Endothelial cell of umbilical vein (primary cell): ENCODE measurements around the gene P2RY8. TPM values are rescaled to one million over a fixed set of nuclear protein-coding genes. Genes with fewer than 3 reads are reported as not detected.

Source experiments
- BruUV-seq: library from RNA; stranded (reverse); fragments of 400-500 nt; replicated peaks from 2 replicates; lab custom pipeline; 2021; lab: Mats Ljungman, UMichigan
- CTCF ChIA-PET: fragments of 300-600, 350-600 bp; sonication (Branson Sonifier 250); formaldehyde crosslinking; loops from one replicate; lab custom pipeline; 2021; ENCODE audit warnings: antibody characterized with exemption, inconsistent platforms; lab: Charles Lee
- POLR2A ChIA-PET: fragments of 300-600, 350-600 bp; sonication (Branson Sonifier 250); formaldehyde crosslinking; loops from one replicate; lab custom pipeline; 2021; ENCODE audit warnings: antibody characterized with exemption, inconsistent platforms; lab: Charles Lee
- DNase-seq: peaks from one replicate; pipeline ENCODE4 v3.0.0-alpha.2; 2011; ENCODE audit warnings: low read depth, low spot score
- FAIRE-seq: peaks from 2 replicates; lab custom pipeline; 2011; peaks lifted over from hg19 to GRCh38; lab: Jason Lieb, UNC
- H2AFZ ChIP-seq: 2 replicates; pipeline ENCODE4 v1.6.0; 2012; ENCODE audit warnings: low read depth, low read length, control low read depth, inconsistent platforms
- H3K27ac ChIP-seq: 2 replicates; pipeline ENCODE4 v1.5.1; 2011; ENCODE audit warnings: low read depth, mild to moderate bottlenecking, control low read depth, low read length, moderate library complexity; ENCODE audit not compliant: insufficient read depth
- H3K27me3 ChIP-seq, 2 experiments: 2 replicates each; pipeline versions ENCODE4 v1.6.0 to v1.6.1; 2011; ENCODE audit warnings: low read length in 2 of 2, mixed read lengths in 1 of 2; ENCODE audit not compliant: control insufficient read depth in 2 of 2, insufficient read depth in 2 of 2
- H3K36me3 ChIP-seq, 2 experiments: 2 replicates in 1 of 2; 3 replicates in 1 of 2; pipeline ENCODE4 v1.5.1; 2011; ENCODE audit warnings: low read length in 2 of 2, mild to moderate bottlenecking in 1 of 2, moderate library complexity in 1 of 2; ENCODE audit not compliant: control insufficient read depth in 2 of 2, insufficient read depth in 2 of 2; ENCODE audit errors: extremely low read depth in 1 of 2
- H3K4me1 ChIP-seq: 3 replicates; pipeline ENCODE4 v1.5.1; 2011; ENCODE audit warnings: mild to moderate bottlenecking, low read length; ENCODE audit not compliant: control insufficient read depth, insufficient read depth; ENCODE audit errors: extremely low read depth
- H3K4me2 ChIP-seq: 2 replicates; pipeline ENCODE4 v1.6.1; 2011; ENCODE audit warnings: low read length, control low read depth, mixed read lengths; ENCODE audit not compliant: insufficient read depth
- H3K4me3 ChIP-seq, 3 experiments: fragments of 200-600 bp in 1 of 3; sonication (generic), shearing (Covaris generic) in 1 of 3; replicated peaks in 1 of 3; 2 replicates each; pipeline ENCODE4 v1.5.1; 2011 to 2016; ENCODE audit warnings: control low read depth in 3 of 3, low read length in 3 of 3, mild to moderate bottlenecking in 2 of 3, inconsistent platforms in 1 of 3, low read depth in 1 of 3, moderate library complexity in 1 of 3; ENCODE audit not compliant: insufficient read depth in 1 of 3
- H3K79me2 ChIP-seq: 2 replicates; pipeline ENCODE4 v1.6.0; 2012; ENCODE audit warnings: low read length, inconsistent platforms; ENCODE audit not compliant: control insufficient read depth, insufficient read depth
- H3K9ac ChIP-seq: replicated peaks from 2 replicates; pipeline ENCODE3; 2011; ENCODE audit warnings: low read length, control low read depth; ENCODE audit not compliant: insufficient read depth; ENCODE audit errors: extremely low read depth
- H3K9me1 ChIP-seq: replicated peaks from 3 replicates; pipeline ENCODE4 v1.6.0; 2011; ENCODE audit warnings: mild to moderate bottlenecking, low read length; ENCODE audit not compliant: control insufficient read depth, insufficient read depth; ENCODE audit errors: extremely low read depth
- H3K9me3 ChIP-seq: replicated peaks from 2 replicates; pipeline ENCODE4 v1.5.1; 2012; ENCODE audit warnings: low read length, inconsistent platforms; ENCODE audit not compliant: control insufficient read depth, insufficient read depth
- H4K20me1 ChIP-seq: replicated peaks from 2 replicates; pipeline ENCODE3; 2011; ENCODE audit warnings: mild to moderate bottlenecking, low read length; ENCODE audit not compliant: control insufficient read depth, insufficient read depth; ENCODE audit errors: extremely low read depth
- EZH2 ChIP-seq: IDR thresholded peaks from 2 replicates; pipeline ENCODE4 v1.6.1; 2012; ENCODE audit warnings: borderline replicate concordance, low read depth, mild to moderate bottlenecking, moderate library complexity, low read length, inconsistent platforms; ENCODE audit not compliant: severe bottlenecking
- FOS ChIP-seq: IDR thresholded peaks from 2 replicates; pipeline ENCODE4 v1.6.1; 2011; ENCODE audit warnings: mild to moderate bottlenecking, low read length, moderate library complexity, borderline replicate concordance; ENCODE audit not compliant: insufficient read depth
- GATA2 ChIP-seq: IDR thresholded peaks from 2 replicates; pipeline ENCODE4 v1.7.0; 2011; ENCODE audit warnings: low read depth, mild to moderate bottlenecking, moderate library complexity, mixed read lengths, low read length; ENCODE audit not compliant: insufficient read length, insufficient read depth
- JUN ChIP-seq: IDR thresholded peaks from 2 replicates; pipeline ENCODE4 v1.6.1; 2011; ENCODE audit warnings: borderline replicate concordance, low read depth; ENCODE audit not compliant: insufficient read length, insufficient read depth
- MYC ChIP-seq: IDR thresholded peaks from one replicate; pipeline ENCODE4 v1.6.1; 2011; ENCODE audit warnings: mild to moderate bottlenecking, low read depth, low read length
- POLR2A ChIP-seq: IDR thresholded peaks from 2 replicates; pipeline ENCODE4 v1.6.1; 2012; ENCODE audit warnings: low read depth, mild to moderate bottlenecking, control low read depth, low read length
- POLR2AphosphoS5 ChIP-seq: IDR thresholded peaks from 2 replicates; pipeline ENCODE4 v1.6.1; 2012; ENCODE audit warnings: low read depth, mild to moderate bottlenecking, control low read depth, low read length, moderate library complexity; ENCODE audit not compliant: insufficient read depth
- dilution Hi-C: fragments of 300-500 bp; cut with MboI; formaldehyde crosslinking; loops from one replicate; pipeline ENCODE4 v1.15.0; 2019; ENCODE audit warnings: low sequenced_read_pairs; ENCODE audit not compliant: extremely low pct_ligation_motif_present
- intact Hi-C: fragments of 100-400 bp; cut with micrococcal nuclease; formaldehyde crosslinking; loops from one replicate; pipeline ENCODE4 v1.10.0; 2022
- polyA plus RNA-seq, 4 experiments: library from polyadenylated mRNA; depleted of rRNA in 3 of 4; stranded (reverse) in 3 of 4; unstranded in 1 of 4; fragments of >200 nt; gene quantifications; 2 replicates each; pipeline versions ENCODE4 v1.2.1 to v1.2.3, GENCODE V29; 2011 to 2012; ENCODE audit warnings: missing spikeins in 1 of 4
- total RNA-seq: library from RNA; stranded (reverse); gene quantifications from 2 replicates; pipeline ENCODE4 v1.2.3, GENCODE V29; 2021
- TF ChIP-seq, protein P1 (sequence below), 2 donors: IDR thresholded peaks; 1 replicate in 1 of 2; 2 replicates in 1 of 2; pipeline ENCODE4 v1.5.1; 2011; ENCODE audit warnings: low read length in 2 of 2, mild to moderate bottlenecking in 2 of 2, moderate library complexity in 2 of 2, control low read depth in 1 of 2, inconsistent platforms in 1 of 2, low read depth in 1 of 2; ENCODE audit not compliant: insufficient read depth in 1 of 2; ENCODE audit errors: extremely low read depth in 1 of 2
- TF ChIP-seq, protein P2 (sequence below): IDR thresholded peaks from 2 replicates; pipeline ENCODE4 v1.6.1; 2011; ENCODE audit not compliant: insufficient read depth, insufficient read length

Gene P2RY8
- total and polyA plus RNA-seq, 2 donors (not counting 3 experiments of a cell fraction or from before 2014, with no cell fraction given) = not detected

DNA sequence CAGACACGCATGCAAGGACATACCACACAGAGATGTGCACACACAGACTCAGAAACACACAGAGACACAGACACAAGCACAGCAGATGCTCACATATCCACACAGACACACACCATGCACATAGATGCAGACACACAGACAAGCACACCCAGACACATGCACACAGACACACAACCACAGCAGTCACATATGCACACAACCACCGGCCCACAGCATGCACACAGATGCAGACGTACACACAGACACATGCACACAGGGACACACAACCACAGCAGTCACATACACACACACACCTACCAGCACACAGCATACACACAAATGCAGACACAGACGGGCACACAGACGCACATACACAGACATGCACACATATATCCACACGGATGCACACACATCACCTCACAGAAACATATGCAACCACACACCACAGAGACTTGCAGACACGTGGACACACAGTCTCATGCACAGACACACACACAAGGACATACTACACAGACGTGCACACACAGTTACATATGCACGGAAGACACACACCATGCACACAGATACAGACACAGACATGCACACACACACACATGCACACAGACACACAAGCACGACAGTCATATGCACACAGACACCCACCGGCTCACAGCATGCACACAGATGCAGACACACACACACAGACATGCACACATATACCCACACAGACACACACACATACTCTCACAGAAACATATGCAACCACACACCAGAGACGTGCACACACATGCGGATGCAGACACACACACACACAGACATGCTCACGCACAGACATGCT is 119.8 kb downstream of the P2RY8 start:
- intact Hi-C loops = no loop called here
- Histone ChIP-seq H2AFZ (no peak overlapping the region), H3K36me3 (peaks cover 0 to 29% of the 10 kb centered on the region in 2 experiments), H3K9me3 (no peaks in the 10 kb centered on the region), H3K27ac (no peak overlapping the region), H3K4me1 (no peaks in the 10 kb centered on the region), H3K9me1 (no peaks in the 10 kb centered on the region), H3K27me3 (no peaks in the 10 kb centered on the region), H3K9ac (no peak overlapping the region), H3K4me3 (no peak overlapping the region), H3K79me2 (no peaks in the 10 kb centered on the region), H3K4me2 (no peak overlapping the region), H4K20me1 (no peaks in the 10 kb centered on the region)
- DNase-seq (no peak), FAIRE-seq (no peak)
- CTCF ChIA-PET = no interaction called here
- dilution Hi-C loops = no loop called here
- TF ChIP-seq EZH2 = no peak
- TF ChIP-seq MYC = no peak
- TF ChIP-seq, protein P1, sequence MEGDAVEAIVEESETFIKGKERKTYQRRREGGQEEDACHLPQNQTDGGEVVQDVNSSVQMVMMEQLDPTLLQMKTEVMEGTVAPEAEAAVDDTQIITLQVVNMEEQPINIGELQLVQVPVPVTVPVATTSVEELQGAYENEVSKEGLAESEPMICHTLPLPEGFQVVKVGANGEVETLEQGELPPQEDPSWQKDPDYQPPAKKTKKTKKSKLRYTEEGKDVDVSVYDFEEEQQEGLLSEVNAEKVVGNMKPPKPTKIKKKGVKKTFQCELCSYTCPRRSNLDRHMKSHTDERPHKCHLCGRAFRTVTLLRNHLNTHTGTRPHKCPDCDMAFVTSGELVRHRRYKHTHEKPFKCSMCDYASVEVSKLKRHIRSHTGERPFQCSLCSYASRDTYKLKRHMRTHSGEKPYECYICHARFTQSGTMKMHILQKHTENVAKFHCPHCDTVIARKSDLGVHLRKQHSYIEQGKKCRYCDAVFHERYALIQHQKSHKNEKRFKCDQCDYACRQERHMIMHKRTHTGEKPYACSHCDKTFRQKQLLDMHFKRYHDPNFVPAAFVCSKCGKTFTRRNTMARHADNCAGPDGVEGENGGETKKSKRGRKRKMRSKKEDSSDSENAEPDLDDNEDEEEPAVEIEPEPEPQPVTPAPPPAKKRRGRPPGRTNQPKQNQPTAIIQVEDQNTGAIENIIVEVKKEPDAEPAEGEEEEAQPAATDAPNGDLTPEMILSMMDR (IDR thresholded peaks at IDR 0.05; ENCODE audit: extremely low read depth in 1 of 2, insufficient read depth in 1 of 2, low read depth in 1 of 2, low read length in 2 of 2) = no peak
- no peak for TF ChIP-seq GATA2
- no peak for TF ChIP-seq JUN
- no peak for TF ChIP-seq POLR2AphosphoS5
- TF ChIP-seq FOS = no peak
- TF ChIP-seq POLR2A = no peak
- TF ChIP-seq, protein P2, sequence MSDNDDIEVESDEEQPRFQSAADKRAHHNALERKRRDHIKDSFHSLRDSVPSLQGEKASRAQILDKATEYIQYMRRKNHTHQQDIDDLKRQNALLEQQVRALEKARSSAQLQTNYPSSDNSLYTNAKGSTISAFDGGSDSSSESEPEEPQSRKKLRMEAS = no peak
- BruUV-seq = TSS peak; percentile 15
- POLR2A ChIA-PET = no interaction called here
